NCI-H1694 treated with DMSO at 0.1 percent for 48 hours (cell line): ENCODE measurements around the gene CSGALNACT2.
"Not testable (repeated sequence)": the region's sequence is repeated elsewhere in the genome, so short reads cannot be mapped to it uniquely, and the experiment has no call there.

Experiments
- DNase-seq: peaks from one replicate; lab custom pipeline; 2025; lab: John Stamatoyannopoulos, UW

Gene CSGALNACT2, protein sequence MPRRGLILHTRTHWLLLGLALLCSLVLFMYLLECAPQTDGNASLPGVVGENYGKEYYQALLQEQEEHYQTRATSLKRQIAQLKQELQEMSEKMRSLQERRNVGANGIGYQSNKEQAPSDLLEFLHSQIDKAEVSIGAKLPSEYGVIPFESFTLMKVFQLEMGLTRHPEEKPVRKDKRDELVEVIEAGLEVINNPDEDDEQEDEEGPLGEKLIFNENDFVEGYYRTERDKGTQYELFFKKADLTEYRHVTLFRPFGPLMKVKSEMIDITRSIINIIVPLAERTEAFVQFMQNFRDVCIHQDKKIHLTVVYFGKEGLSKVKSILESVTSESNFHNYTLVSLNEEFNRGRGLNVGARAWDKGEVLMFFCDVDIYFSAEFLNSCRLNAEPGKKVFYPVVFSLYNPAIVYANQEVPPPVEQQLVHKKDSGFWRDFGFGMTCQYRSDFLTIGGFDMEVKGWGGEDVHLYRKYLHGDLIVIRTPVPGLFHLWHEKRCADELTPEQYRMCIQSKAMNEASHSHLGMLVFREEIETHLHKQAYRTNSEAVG

DNA sequence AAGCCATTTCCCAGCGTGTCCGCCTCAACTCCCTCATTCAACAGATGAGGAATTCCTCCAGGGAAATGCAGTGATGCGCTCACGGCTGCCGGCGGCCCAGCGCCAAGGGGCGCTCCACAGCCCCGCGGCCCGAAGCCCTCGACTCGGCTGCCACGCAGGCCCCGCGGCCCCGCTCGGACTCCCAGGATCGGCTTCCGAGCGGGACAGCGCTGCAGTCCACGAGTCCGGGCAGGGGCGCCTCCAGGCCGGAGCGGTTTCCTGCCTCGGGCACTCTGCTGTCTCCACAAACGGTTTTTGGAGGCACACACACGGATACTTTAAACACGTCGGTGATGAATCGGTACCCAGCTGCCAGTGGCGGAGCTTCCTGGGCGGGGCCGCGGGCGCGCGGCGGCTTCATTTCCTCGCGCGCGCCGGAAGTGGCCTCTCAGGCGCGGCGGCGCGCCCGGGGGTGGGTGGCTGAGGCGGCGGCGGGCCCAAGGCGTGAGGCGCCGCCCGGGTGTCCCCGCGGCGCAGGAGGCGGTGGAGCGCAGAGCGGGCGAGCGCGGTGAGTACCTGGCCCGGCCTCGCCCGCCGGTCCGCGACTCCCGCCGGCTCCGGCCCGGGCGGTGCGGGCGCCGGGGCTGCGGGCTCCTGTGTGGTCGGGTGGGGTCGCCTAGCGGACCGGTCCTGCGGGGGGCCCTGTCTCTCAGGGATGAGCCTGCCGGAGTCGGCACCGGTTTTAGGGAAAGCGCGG is at the start of gene CSGALNACT2:
Gene CSGALNACT2 (plus strand): TSS at position 425 of the 736 bp plus-strand sequence. CDS start 16,705 bp downstream, outside the sequence.
- peak; percentile 76 for DNase-seq

DNA sequence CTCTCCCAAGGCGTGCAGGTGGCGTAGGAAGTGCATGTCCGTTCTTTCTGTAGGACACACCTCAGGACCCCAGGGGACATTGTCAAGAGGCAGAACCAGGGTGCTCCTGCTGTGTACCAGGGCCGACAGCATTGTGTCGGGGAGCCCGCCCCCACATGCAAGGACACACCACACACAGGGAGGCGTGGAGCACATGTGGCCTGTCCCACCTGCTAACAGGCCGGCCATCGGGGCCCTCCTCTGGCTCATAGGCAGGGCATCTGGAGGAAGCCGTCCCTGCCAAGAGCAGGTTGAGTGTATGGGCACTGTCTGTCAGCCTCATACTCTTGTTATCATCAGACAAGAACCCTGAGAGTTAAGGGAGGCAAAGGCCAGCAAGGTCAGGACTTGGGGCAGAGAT is 48.7 kb upstream of the CSGALNACT2 start:
- DNase-seq = no peak

DNA sequence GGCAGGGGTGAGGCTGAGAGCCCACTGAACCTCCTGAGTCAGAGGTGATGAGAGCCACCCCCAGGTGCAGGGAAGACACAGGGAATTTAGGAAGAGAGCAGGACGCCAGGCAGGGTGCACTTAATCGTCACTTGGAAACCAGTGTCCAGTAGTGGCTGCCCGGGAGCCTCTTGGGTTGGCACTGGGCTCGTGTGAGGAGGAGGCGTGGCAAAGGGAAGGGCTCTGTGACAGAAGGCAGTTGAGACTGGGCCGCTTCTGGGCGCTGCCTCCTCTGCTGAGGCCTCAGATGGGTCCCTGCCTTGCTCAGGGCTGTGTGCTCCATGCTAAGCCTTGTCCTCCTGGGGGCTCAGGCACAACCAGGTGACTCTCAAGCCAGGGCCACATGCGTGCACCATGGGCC is 48.1 kb upstream of the CSGALNACT2 start:
- no peak for DNase-seq

DNA sequence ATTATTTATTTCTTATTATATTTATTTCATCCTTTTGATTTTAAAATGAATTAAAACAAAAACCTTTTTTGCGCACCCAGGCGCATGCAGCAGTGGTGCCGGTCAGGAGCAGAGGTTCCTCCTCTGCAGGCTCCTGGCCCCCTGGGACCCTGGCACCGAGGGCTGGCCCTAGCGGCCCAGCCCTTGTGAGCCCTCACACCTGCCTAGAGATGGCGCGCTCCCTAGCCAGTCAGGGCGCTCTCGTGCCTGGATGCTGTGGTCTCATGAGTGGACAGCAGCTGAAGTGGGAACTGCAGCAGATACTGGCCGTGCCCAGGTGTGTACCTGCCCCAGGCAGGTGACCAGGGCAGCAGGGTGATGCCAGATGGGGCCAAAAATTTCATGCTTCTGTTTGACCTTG is 47.6 kb upstream of the CSGALNACT2 start:
- no peak for DNase-seq

DNA sequence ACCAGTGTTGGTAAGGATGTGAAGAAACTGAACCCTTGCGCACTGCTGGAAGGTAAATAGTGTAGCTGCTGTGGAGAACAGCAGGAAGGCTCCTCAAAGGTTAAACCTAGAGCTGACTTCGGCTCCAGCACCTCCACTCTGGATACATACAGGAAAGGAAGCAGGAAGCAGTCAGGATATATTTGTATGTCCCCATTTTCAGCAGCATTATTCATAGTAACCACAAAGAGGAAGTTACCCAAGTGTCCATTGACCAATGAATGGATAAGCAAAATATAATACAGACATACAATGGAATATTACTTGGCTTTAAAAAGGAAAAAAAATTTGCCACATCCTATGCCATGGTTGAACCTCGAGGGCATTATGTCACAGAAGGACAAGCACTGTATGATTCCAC is 46.4 kb upstream of the CSGALNACT2 start:
- no peak for DNase-seq

DNA sequence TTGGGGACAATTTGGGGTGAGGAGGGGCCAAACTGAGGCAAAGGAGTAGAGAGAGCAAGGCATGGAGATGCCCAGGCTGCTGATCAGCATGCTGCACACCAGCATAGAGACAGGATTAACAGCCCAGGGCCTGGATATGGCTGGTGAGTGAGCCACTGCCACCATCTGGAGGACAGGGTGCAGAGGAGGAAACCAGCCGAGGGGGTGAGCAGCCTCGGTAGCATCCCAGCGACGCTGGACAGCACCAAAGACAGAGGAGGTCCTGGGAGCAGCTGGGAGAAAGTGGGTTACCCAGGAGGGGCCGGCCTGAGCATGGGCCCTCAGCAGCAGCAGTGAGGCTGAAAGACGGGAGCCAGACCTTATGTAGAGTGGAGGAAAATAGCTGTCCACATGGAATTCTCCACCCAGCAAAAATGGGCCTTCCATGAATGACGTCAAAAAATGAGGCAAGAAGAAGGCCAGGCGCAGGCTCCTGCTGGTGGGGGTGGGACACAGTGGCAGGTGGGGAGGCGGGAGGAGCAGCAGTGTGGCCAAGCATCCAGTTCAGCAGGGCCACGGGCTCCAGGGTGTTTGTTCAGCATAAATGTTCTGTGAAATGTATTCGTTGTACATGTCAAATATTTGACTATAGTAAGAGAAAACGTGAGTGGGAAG is 44.7 kb upstream of the CSGALNACT2 start:
- DNase-seq = no peak

DNA sequence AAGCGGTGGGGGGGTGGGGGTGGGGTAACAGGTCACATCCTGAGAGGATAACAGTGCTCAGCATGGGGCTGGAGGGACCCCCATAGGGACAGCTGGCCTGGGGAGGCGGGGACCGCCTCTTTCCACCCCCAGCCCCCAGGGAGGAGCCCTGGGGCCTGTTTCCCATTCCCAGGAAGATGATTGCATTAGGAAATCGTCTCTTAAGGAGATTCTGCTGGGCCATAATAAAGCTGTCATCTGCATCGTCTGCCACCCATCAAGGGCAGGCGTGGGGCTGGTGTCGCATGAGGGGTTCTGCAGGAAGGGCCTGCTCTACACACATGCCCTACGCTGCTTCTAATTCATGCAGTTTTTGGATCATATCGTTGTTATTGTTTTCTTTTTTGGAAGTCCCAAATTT is 44.2 kb upstream of the CSGALNACT2 start:
- no peak for DNase-seq

DNA sequence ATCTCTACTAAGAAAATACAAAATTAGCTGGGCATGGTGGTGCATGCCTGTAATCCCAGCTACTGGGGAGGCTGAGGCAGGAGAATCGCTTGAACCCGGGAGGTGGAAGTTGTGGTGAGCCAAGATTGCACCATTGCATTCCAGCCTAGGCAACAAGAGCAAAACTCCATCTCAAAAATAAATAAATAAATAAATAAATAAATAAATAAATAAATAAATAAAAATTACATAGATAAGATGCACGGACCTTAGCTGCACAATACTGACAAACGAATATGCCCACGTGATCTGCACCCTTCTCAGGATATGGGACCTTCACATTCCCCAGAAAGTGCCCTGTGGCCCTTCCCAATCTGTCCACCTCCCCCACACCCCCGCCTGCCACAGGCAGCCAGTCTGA is 38.9 kb upstream of the CSGALNACT2 start:
- DNase-seq = not testable (repeated sequence)

DNA sequence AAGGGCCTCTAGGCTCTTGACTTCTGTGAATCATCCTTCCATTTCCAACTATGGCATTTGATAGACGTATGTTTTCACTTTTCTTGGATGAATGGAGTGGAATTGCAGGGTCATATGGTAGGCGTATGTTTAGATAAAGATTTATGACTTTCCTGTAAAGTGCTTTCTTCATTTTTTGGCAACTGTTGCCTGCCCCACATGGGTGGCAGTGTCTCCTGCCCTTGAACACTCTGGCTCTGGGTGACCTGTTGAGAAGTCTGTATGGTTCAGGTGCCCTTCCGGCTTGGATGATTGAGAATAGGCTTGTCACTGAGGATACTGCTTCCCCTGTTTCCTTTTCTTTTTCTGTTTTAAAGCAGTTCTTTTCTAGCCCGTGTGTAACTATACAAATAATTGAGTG is 38.3 kb upstream of the CSGALNACT2 start:
- DNase-seq = no peak

DNA sequence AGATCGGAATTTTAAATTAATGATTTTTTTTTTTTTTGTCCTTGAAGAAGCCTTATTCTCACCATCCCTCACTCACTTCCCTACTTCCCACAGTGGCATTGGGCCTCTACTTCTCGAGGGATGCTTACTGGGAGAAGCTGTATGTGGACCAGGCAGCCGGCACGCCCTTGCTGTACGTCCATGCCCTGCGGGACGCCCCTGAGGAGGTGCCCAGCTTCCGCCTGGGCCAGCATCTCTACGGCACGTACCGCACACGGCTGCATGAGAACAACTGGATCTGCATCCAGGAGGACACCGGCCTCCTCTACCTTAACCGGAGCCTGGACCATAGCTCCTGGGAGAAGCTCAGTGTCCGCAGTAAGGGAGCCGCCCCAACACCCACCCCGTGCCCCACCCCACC is 37.9 kb upstream of the CSGALNACT2 start:
- no peak for DNase-seq

DNA sequence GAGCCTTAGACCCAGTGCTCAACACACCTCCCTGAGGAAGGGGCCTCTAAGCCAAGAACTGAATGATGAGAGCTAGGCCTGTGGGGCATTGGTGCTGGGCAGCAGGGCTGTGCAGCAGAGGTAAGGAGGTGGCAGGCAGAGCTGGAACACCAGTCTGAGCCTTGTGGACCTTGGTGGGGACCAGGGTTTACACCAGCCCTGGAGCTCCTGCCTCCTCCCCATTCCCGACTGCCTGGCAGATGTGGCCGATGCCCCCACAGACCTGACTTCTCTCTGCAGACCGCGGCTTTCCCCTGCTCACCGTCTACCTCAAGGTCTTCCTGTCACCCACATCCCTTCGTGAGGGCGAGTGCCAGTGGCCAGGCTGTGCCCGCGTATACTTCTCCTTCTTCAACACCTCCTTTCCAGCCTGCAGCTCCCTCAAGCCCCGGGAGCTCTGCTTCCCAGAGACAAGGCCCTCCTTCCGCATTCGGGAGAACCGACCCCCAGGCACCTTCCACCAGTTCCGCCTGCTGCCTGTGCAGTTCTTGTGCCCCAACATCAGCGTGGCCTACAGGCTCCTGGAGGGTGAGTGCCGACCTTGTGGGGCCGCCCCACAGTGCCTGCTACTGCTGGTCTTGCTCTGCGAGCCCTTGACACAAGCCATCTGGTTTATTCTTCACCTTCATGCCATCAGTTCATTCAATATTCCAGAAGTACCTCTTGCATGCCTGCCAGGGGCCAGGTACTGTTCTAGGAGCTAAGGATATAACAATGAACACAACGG is 36.0 kb upstream of the CSGALNACT2 start:
- DNase-seq = no peak

DNA sequence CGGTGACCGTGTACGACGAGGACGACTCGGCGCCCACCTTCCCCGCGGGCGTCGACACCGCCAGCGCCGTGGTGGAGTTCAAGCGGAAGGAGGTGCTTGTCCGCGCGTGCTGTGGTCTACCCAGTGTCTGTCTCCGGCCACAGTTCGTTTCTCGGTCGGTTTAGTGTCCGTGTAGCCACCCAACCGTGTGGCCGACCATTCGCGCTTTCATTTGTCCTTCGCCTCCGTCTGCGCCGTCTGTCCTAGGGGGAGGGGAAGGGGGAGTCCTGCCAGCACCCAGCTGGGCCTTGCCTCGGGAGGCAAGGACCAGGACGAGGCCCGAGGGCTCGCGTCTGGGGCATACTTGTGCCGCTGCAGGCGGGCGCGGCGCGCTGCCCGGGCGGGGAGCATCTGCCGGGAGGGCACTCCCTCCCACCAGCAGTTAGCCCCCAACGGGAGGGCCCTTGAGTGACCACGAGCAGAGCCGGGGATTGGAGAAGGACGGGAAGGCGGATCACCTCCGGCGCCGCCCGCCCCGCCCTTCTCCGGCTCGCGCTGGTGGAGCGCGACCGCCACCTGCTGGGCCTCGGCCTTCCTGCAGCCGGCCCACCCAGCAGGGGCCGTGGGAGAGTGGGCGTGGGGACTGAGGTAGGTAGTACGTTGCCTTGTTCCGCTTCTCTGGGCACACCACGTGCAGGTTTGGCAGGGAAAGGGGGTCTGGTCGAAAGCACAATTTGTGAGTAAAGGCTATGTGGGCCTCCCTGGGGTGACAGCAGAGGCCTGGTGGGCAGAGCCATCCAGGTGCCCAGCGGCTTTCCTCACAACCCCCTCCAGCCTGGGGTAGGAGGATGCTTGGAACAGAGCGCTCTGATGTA is 32.9 kb upstream of the CSGALNACT2 start:
- DNase-seq = no peak

DNA sequence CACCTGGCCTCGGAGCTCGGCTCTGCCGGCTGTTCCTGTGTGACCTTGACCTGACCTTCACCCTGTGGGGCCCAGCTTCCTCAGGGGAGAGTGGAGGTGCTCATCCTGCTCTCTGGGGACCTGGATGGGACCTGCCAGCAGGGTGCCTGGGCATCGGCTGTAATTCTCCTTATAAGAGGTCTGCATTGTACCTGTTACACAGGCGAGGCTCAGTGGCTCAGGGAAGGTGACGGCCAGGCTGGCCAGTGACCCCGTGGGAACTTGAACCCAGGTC is 32.4 kb upstream of the CSGALNACT2 start:
- DNase-seq = no peak

DNA sequence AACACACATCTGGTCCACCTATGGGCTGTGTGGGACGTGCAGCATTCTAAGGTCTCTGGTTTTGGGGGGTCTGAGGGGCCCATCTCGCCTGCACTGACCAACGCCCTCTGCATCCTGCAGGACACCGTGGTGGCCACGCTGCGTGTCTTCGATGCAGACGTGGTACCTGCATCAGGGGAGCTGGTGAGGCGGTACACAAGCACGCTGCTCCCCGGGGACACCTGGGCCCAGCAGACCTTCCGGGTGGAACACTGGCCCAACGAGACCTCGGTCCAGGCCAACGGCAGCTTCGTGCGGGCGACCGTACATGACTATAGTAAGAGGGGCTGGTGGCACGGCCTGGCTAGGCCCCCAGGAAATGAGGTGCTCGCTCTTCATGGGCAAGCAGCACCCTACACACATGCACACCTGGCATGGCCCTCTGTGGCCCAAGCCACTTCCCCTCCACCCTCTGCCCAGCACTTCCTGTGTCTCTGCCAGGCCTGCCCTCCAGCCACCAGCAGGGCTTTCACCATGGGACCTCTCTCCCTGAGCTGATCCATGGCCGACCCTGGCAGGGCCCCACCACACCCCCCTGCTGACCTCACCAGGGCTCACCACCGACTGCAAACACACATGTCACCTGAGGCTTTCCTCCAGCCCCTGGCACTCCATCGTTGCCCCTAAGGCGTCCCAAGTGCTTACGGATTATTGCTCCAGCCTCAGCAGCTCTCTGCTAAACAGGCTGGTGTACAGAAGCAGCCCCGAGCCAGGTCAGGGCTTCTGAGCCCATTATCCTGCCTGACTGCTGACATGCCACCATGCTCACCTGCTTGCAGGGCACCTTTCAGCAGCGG is 31.8 kb upstream of the CSGALNACT2 start:
- no peak for DNase-seq

DNA sequence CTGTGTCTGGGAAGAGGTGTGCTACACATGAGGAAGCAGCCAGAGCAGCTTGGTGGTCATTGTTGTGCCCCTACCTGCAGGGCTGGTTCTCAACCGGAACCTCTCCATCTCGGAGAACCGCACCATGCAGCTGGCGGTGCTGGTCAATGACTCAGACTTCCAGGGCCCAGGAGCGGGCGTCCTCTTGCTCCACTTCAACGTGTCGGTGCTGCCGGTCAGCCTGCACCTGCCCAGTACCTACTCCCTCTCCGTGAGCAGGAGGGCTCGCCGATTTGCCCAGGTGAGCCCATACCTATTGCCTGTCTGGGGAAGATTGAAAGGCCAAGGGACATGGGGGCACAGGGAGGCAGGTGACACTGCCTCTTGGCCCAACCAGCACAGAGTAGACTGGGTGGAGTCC is 29.3 kb upstream of the CSGALNACT2 start:
- DNase-seq = no peak

DNA sequence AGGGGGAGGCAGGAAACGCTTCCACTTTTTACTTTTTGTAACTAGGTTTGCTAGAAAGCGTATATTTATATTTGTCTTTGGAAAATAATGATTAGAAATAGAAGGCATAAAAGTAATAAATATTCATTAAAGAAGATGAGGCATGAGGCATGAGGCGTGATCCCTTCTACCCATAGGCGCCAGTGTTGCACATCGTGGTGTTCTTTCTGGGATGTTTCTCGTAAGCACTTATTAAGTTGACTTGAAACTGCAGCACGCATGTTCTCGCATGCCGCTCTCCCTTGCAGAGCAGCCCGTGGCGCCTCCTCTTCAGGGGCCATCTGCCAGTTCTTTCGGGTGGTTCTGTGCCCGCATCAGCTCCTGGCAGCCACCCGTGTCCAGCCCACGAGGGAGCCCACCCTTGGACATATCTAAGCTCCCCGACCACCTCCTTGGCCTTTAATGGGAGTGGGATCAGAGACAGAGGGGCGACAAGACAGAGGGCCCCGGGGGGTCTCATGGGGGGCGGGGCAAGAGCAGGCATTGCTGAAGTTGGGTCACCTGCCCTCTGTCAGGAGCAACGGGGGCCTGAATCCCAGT is 28.5 kb upstream of the CSGALNACT2 start:
- no peak for DNase-seq

DNA sequence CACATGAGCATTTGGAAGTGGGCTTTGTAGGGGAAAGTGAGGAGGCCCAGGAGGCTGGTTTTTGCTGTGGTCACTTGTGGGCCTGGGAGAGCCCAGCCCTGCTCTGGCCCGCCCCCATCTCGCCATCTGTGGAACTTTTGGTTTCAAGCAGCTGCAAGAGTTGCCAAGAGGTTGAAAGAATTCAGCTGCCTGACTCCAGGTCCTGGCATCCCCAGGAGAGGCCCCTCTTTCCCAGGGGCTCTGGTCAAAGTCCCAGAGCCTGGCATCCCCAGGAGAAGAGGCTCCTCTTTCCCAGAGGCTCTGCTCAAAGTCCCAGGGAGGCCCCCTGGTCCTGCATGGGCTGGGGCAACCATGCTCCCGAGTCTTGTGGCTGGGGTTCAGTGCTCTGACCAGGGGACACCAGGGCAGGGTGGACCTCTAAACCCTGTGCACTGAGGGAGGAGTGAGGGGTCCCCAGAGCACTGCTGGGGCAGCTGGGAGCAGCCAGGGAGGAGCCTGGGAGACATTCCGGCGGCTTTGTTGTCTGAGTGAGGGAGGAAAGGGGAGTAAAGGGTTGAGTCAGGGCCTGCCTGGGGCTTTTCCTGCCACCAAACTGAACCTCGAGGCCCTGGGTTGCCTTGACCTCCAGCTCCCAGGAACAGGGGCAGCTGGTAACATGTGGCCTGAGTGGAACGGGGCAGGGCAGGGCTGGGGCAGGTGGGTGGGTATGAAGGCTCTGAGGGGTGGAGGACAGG is 27.7 kb upstream of the CSGALNACT2 start:
- no peak for DNase-seq

DNA sequence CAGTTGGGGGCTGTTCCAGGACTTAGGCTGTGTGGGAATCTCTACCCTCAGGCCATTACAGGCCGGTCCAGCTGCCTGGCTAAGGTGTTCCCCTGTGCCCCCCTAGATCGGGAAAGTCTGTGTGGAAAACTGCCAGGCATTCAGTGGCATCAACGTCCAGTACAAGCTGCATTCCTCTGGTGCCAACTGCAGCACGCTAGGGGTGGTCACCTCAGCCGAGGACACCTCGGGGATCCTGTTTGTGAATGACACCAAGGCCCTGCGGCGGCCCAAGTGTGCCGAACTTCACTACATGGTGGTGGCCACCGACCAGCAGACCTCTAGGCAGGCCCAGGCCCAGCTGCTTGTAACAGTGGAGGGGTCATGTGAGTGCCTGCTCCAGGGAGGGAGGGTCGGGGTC is 27.1 kb upstream of the CSGALNACT2 start:
- DNase-seq = no peak

DNA sequence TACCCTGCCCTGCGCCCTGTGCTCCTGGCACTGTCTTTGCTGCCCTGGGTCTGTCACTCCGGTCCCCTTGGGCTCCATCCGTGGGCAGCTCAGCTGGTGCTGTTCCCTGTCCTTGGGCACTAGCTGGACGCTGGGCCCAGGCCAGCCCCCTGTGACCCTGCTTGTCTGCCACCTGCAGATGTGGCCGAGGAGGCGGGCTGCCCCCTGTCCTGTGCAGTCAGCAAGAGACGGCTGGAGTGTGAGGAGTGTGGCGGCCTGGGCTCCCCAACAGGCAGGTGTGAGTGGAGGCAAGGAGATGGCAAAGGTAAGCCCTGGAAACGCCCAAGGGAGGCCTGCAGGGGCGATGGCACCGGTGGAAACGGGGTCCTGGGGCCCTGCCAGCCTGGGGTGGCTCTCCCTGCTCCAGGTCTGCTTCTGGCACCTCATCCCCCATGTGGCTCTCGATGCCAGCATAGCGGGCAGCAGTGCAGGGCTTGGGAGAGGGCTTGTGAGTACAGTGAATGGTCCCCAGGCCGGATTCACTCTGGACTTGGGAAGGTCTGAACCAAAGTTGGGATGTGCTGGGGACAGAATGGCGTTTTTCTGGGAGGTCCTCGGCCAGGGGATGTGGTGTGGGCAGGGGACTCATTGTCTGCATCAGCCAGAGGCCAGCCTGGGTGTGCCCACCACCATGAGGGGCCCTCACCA is 26.2 kb upstream of the CSGALNACT2 start:
- no peak for DNase-seq
